PFSK-1 (cell line): ENCODE data around the gene INPP5D.

Source experiments
- POLR2AphosphoS5 ChIP-seq: IDR thresholded peaks from 2 replicates; pipeline ENCODE4 v1.6.1; 2012; ENCODE audit warnings: low read depth, mild to moderate bottlenecking, control low read depth, low read length, moderate library complexity
- SIN3A ChIP-seq: IDR thresholded peaks from 2 replicates; pipeline ENCODE4 v1.6.1; 2012; ENCODE audit warnings: mild to moderate bottlenecking, low read length, moderate library complexity, borderline replicate concordance; ENCODE audit not compliant: insufficient read depth
- TAF1 ChIP-seq: IDR thresholded peaks from 2 replicates; pipeline ENCODE4 v1.6.1; 2012; ENCODE audit warnings: low read length, control low read depth, borderline replicate concordance; ENCODE audit not compliant: insufficient read depth
- TF ChIP-seq, protein P1 (sequence below), 2 experiments: IDR thresholded peaks; 2 replicates each; pipeline versions ENCODE4 v1.6.1 to v1.8.0; 2011 to 2012; ENCODE audit warnings: low read depth in 2 of 2, low read length in 2 of 2, control low read depth in 1 of 2, inconsistent platforms in 1 of 2, mild to moderate bottlenecking in 1 of 2, moderate library complexity in 1 of 2; ENCODE audit not compliant: insufficient read depth in 1 of 2

GRCh38 chr2:233117351-233117750 lies 57.2 kb downstream of the INPP5D start:
- TF ChIP-seq, protein P1, sequence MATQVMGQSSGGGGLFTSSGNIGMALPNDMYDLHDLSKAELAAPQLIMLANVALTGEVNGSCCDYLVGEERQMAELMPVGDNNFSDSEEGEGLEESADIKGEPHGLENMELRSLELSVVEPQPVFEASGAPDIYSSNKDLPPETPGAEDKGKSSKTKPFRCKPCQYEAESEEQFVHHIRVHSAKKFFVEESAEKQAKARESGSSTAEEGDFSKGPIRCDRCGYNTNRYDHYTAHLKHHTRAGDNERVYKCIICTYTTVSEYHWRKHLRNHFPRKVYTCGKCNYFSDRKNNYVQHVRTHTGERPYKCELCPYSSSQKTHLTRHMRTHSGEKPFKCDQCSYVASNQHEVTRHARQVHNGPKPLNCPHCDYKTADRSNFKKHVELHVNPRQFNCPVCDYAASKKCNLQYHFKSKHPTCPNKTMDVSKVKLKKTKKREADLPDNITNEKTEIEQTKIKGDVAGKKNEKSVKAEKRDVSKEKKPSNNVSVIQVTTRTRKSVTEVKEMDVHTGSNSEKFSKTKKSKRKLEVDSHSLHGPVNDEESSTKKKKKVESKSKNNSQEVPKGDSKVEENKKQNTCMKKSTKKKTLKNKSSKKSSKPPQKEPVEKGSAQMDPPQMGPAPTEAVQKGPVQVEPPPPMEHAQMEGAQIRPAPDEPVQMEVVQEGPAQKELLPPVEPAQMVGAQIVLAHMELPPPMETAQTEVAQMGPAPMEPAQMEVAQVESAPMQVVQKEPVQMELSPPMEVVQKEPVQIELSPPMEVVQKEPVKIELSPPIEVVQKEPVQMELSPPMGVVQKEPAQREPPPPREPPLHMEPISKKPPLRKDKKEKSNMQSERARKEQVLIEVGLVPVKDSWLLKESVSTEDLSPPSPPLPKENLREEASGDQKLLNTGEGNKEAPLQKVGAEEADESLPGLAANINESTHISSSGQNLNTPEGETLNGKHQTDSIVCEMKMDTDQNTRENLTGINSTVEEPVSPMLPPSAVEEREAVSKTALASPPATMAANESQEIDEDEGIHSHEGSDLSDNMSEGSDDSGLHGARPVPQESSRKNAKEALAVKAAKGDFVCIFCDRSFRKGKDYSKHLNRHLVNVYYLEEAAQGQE (IDR thresholded peaks at IDR 0.05; ENCODE audit: insufficient read depth in 1 of 2, low read depth in 2 of 2, low read length in 2 of 2): no peak
- TF ChIP-seq SIN3A (no peak), POLR2AphosphoS5 (no peak), TAF1 (no peak)
